Superior temporal gyrus (tissue), 1 donor: Measurements from ENCODE around the gene ZNF74.
"Not testable (repeated sequence)": the region's sequence is repeated elsewhere in the genome, so short reads cannot be mapped to it uniquely, and the experiment has no call there.

Experiments used
- DNase-seq: peaks from one replicate; pipeline ENCODE4 v3.0.0-alpha.2; 2016; ENCODE audit errors: extremely low spot score

Gene ZNF74

GRCh38 chr22:20393705-20394476 is at the start of gene ZNF74:
ZNF74 (plus strand) TSS chr22:20394151; CDS start chr22:20394629, 478 bp downstream.
- peak; percentile 96 for DNase-seq

GRCh38 chr22:20346553-20346952 is 47.4 kb upstream of the ZNF74 start:
- not testable (repeated sequence) for DNase-seq

GRCh38 chr22:20352536-20352935 is 41.4 kb upstream of the ZNF74 start:
- DNase-seq, result not testable (repeated sequence)

- no peak for DNase-seq
These were observed 39.5 kb upstream of the ZNF74 start for GRCh38 chr22:20354238-20354975.

GRCh38 chr22:20355939-20356636 is 37.9 kb upstream of the ZNF74 start:
- not testable (repeated sequence) for DNase-seq

- DNase-seq, result not testable (repeated sequence)
These were observed 37.0 kb upstream of the ZNF74 start for GRCh38 chr22:20356906-20357305.

GRCh38 chr22:20357967-20358366 is 36.0 kb upstream of the ZNF74 start:
- not testable (repeated sequence) for DNase-seq

GRCh38 chr22:20358503-20359239 is 35.3 kb upstream of the ZNF74 start:
- not testable (repeated sequence) for DNase-seq

GRCh38 chr22:20360261-20360660 is 33.7 kb upstream of the ZNF74 start:
- DNase-seq, result not testable (repeated sequence)

GRCh38 chr22:20360866-20361751 is 32.8 kb upstream of the ZNF74 start:
- DNase-seq, result not testable (repeated sequence)

GRCh38 chr22:20361752-20362229 is 32.2 kb upstream of the ZNF74 start:
- DNase-seq, result not testable (repeated sequence)

- DNase-seq, result not testable (repeated sequence)
These were observed 31.5 kb upstream of the ZNF74 start for GRCh38 chr22:20362403-20362802.

GRCh38 chr22:20364335-20365260 is 29.4 kb upstream of the ZNF74 start:
- DNase-seq, result not testable (repeated sequence)

- DNase-seq, result not testable (repeated sequence)
These were observed 27.1 kb upstream of the ZNF74 start for GRCh38 chr22:20366841-20367240.

GRCh38 chr22:20368875-20369274 is 25.1 kb upstream of the ZNF74 start:
- not testable (repeated sequence) for DNase-seq

- DNase-seq, result not testable (repeated sequence)
These were observed 22.3 kb upstream of the ZNF74 start for GRCh38 chr22:20371687-20372086.

- DNase-seq, result not testable (repeated sequence)
These were observed 21.5 kb upstream of the ZNF74 start for GRCh38 chr22:20372406-20372854.

- DNase-seq, result not testable (repeated sequence)
These were observed 20.7 kb upstream of the ZNF74 start for GRCh38 chr22:20373195-20373706.

- DNase-seq, result not testable (repeated sequence)
These were observed 19.8 kb upstream of the ZNF74 start for GRCh38 chr22:20374130-20374529.
